Cardiac muscle cell (in vitro differentiated cells and primary cell): ENCODE measurements around the gene AUTS2. TPM values are rescaled to one million over a fixed set of nuclear protein-coding genes. Genes with fewer than 3 reads are reported as not detected.
A peak's percentile ranks its signal among the peaks of the same experiment; 100 is the strongest.

Source experiments
- DNase-seq, 2 donors: peaks; one replicate each; pipeline versions ENCODE4 v3.0.0 to v3.0.0-alpha.2; 2010 to 2017; ENCODE audit warnings: low read depth in 1 of 2, low spot score in 1 of 2
- H3K27ac ChIP-seq: fragments of 200-600 bp; sonication (generic); 2 replicates; pipeline ENCODE4 v1.5.1; 2016
- H3K27me3 ChIP-seq: fragments of 200-600 bp; sonication (generic); 2 replicates; pipeline ENCODE4 v1.6.0; 2016; ENCODE audit warnings: control low read depth
- H3K36me3 ChIP-seq: fragments of 200-600 bp; sonication (generic); 2 replicates; pipeline ENCODE4 v1.5.1; 2016; ENCODE audit warnings: control low read depth
- H3K4me1 ChIP-seq: fragments of 200-600 bp; sonication (generic); 2 replicates; pipeline ENCODE4 v1.8.1; 2017; ENCODE audit warnings: low read depth, mild to moderate bottlenecking, mixed run types
- H3K4me3 ChIP-seq: fragments of 200-600 bp; sonication (generic); 2 replicates; pipeline ENCODE4 v1.5.1; 2016; ENCODE audit warnings: mild to moderate bottlenecking
- H3K9me3 ChIP-seq: fragments of 200-600 bp; sonication (generic); 2 replicates; pipeline ENCODE4 v1.5.1; 2017; ENCODE audit warnings: low read depth, mild to moderate bottlenecking, control low read depth
- polyA plus RNA-seq: library from polyadenylated mRNA; unstranded; fragments of >200 nt; fragmentation: Nextera tagmentation; extraction: Ambion mirVana; gene quantifications from 2 replicates; pipeline ENCODE4 v1.2.1, GENCODE V29; 2016
- total RNA-seq: library from RNA; depleted of rRNA; stranded (reverse); fragments of >200 nt; gene quantifications from 2 replicates; pipeline ENCODE4 v1.2.3, GENCODE V29; 2016
- TF ChIP-seq, protein P1 (sequence below): IDR thresholded peaks from 2 replicates; pipeline ENCODE4 v1.5.1; 2012; ENCODE audit warnings: low read depth, mild to moderate bottlenecking, low read length

The AUTS2 gene
- total and polyA plus RNA-seq, 2 experiments from 2014 or later = 41.0 to 45.5 TPM

DNA sequence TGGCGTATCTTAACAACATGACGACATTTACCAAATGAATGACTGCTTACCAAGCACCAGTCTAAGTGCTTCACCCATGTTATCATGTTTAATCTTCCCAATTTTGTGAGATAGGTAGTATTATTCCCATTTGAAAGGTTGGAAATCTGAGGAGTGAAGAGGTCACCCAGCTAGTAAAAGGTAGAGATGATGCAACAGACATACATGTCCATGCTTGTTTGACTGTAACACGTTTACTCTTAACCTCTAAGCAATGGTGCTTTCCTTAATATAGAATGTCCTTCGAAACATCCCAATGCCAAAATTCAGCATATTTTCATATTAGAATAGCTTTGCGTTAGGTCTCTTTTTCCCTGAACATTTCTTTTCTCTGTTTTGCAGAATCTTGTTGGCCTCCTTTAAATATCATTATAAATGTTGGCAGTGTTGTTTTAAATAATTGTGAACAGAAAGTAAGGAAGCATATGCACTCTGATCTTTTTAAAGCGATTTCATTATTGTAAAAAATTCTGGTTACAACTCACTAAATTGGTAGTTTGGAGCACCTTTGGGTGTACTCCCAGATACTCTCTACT lies 722.8 kb downstream of the AUTS2 start:
- Histone ChIP-seq H3K4me3 (no peak overlapping the region), H3K27me3 (no peaks in the 10 kb centered on the region), H3K27ac (no peak overlapping the region), H3K4me1 (peaks cover 2% of the 10 kb centered on the region), H3K9me3 (no peaks in the 10 kb centered on the region), H3K36me3 (no peaks in the 10 kb centered on the region)
- DNase-seq = no peak
- TF ChIP-seq, protein P1, sequence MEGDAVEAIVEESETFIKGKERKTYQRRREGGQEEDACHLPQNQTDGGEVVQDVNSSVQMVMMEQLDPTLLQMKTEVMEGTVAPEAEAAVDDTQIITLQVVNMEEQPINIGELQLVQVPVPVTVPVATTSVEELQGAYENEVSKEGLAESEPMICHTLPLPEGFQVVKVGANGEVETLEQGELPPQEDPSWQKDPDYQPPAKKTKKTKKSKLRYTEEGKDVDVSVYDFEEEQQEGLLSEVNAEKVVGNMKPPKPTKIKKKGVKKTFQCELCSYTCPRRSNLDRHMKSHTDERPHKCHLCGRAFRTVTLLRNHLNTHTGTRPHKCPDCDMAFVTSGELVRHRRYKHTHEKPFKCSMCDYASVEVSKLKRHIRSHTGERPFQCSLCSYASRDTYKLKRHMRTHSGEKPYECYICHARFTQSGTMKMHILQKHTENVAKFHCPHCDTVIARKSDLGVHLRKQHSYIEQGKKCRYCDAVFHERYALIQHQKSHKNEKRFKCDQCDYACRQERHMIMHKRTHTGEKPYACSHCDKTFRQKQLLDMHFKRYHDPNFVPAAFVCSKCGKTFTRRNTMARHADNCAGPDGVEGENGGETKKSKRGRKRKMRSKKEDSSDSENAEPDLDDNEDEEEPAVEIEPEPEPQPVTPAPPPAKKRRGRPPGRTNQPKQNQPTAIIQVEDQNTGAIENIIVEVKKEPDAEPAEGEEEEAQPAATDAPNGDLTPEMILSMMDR = no peak

GRCh38 chr7:70322856-70323255 lies 724.6 kb downstream of the AUTS2 start:
- TF ChIP-seq, protein P1 = no peak
- H3K4me1 ChIP-seq = peaks cover 2% of the 10 kb centered on the region
- no peaks in the 10 kb centered on the region for H3K27me3 ChIP-seq
- no peaks in the 10 kb centered on the region for H3K9me3 ChIP-seq
- H3K36me3 ChIP-seq = no peaks in the 10 kb centered on the region
- H3K4me3 ChIP-seq = no peak overlapping the region
- no peak for DNase-seq
- H3K27ac ChIP-seq = no peak overlapping the region

DNA sequence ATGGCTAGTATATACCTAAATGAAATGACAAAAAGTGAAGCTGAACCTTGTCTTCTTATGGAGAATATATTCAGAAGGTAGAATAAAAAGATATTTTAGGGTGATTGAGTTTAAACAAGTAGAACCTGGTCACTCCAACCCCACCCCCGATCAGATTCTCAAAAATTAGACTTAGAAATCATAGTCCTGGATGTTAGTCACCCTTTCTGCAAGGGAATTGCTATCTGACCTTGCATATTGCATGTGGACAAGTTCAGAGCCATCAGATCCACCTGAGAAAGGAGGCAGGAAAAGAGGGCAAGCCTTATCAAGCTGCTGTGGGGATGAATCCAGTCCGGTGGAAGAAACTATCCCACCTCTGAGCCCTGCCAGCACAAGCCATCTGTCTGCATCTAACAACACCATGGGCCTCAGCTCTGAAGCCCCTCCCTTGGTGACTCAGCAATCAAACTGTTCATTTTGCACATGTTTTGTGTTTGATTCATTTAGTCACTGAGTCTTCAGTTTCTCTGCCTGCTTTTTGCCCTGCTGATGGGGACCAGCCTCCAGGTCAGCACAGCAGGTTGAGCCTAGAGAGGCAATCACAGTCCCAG lies 727.3 kb downstream of the AUTS2 start:
- peak in 1 of 2 donors; percentile 32 for DNase-seq
- Histone ChIP-seq H3K4me3 (no peak overlapping the region), H3K4me1 (peaks cover 2% of the 10 kb centered on the region), H3K9me3 (no peaks in the 10 kb centered on the region), H3K27ac (no peak overlapping the region), H3K36me3 (no peaks in the 10 kb centered on the region), H3K27me3 (no peaks in the 10 kb centered on the region)
- TF ChIP-seq, protein P1 = no peak

GRCh38 chr7:70334295-70334694 lies 736.0 kb downstream of the AUTS2 start:
- no peak overlapping the region for H3K4me3 ChIP-seq
- H3K27ac ChIP-seq = no peak overlapping the region
- TF ChIP-seq, protein P1 = no peak
- no peaks in the 10 kb centered on the region for H3K36me3 ChIP-seq
- H3K27me3 ChIP-seq = no peaks in the 10 kb centered on the region
- no peak for DNase-seq
- no peaks in the 10 kb centered on the region for H3K9me3 ChIP-seq
- H3K4me1 ChIP-seq = no peaks in the 10 kb centered on the region

- TF ChIP-seq, protein P1 = no peak
- Histone ChIP-seq H3K9me3 (no peaks in the 10 kb centered on the region), H3K27me3 (no peaks in the 10 kb centered on the region), H3K36me3 (no peaks in the 10 kb centered on the region), H3K4me3 (no peak overlapping the region), H3K27ac (no peak overlapping the region), H3K4me1 (no peaks in the 10 kb centered on the region)
- no peak for DNase-seq
These were observed 736.6 kb downstream of the AUTS2 start for GRCh38 chr7:70334871-70335270.
